Endothelial cell of umbilical vein (primary cell): ENCODE measurements around the gene VAV2. TPM values are rescaled to one million over a fixed set of nuclear protein-coding genes. Genes with fewer than 3 reads are reported as not detected.

Experiments
- BruUV-seq: library from RNA; stranded (reverse); fragments of 400-500 nt; replicated peaks from 2 replicates; lab custom pipeline; 2021; lab: Mats Ljungman, UMichigan
- CTCF ChIA-PET: fragments of 300-600, 350-600 bp; sonication (Branson Sonifier 250); formaldehyde crosslinking; loops from one replicate; lab custom pipeline; 2021; ENCODE audit warnings: antibody characterized with exemption, inconsistent platforms; lab: Charles Lee
- POLR2A ChIA-PET: fragments of 300-600, 350-600 bp; sonication (Branson Sonifier 250); formaldehyde crosslinking; loops from one replicate; lab custom pipeline; 2021; ENCODE audit warnings: antibody characterized with exemption, inconsistent platforms; lab: Charles Lee
- DNase-seq: peaks from one replicate; pipeline ENCODE4 v3.0.0-alpha.2; 2011; ENCODE audit warnings: low read depth, low spot score
- FAIRE-seq: peaks from 2 replicates; lab custom pipeline; 2011; peaks lifted over from hg19 to GRCh38; lab: Jason Lieb, UNC
- H2AFZ ChIP-seq: 2 replicates; pipeline ENCODE4 v1.6.0; 2012; ENCODE audit warnings: low read depth, low read length, control low read depth, inconsistent platforms
- H3K27ac ChIP-seq: 2 replicates; pipeline ENCODE4 v1.5.1; 2011; ENCODE audit warnings: low read depth, mild to moderate bottlenecking, control low read depth, low read length, moderate library complexity; ENCODE audit not compliant: insufficient read depth
- H3K27me3 ChIP-seq, 2 experiments: 2 replicates each; pipeline versions ENCODE4 v1.6.0 to v1.6.1; 2011; ENCODE audit warnings: low read length in 2 of 2, mixed read lengths in 1 of 2; ENCODE audit not compliant: control insufficient read depth in 2 of 2, insufficient read depth in 2 of 2
- H3K36me3 ChIP-seq, 2 experiments: 2 replicates in 1 of 2; 3 replicates in 1 of 2; pipeline ENCODE4 v1.5.1; 2011; ENCODE audit warnings: low read length in 2 of 2, mild to moderate bottlenecking in 1 of 2, moderate library complexity in 1 of 2; ENCODE audit not compliant: control insufficient read depth in 2 of 2, insufficient read depth in 2 of 2; ENCODE audit errors: extremely low read depth in 1 of 2
- H3K4me1 ChIP-seq: 3 replicates; pipeline ENCODE4 v1.5.1; 2011; ENCODE audit warnings: mild to moderate bottlenecking, low read length; ENCODE audit not compliant: control insufficient read depth, insufficient read depth; ENCODE audit errors: extremely low read depth
- H3K4me2 ChIP-seq: 2 replicates; pipeline ENCODE4 v1.6.1; 2011; ENCODE audit warnings: low read length, control low read depth, mixed read lengths; ENCODE audit not compliant: insufficient read depth
- H3K4me3 ChIP-seq, 3 experiments: fragments of 200-600 bp in 1 of 3; sonication (generic), shearing (Covaris generic) in 1 of 3; replicated peaks in 1 of 3; 2 replicates each; pipeline ENCODE4 v1.5.1; 2011 to 2016; ENCODE audit warnings: control low read depth in 3 of 3, low read length in 3 of 3, mild to moderate bottlenecking in 2 of 3, inconsistent platforms in 1 of 3, low read depth in 1 of 3, moderate library complexity in 1 of 3; ENCODE audit not compliant: insufficient read depth in 1 of 3
- H3K79me2 ChIP-seq: 2 replicates; pipeline ENCODE4 v1.6.0; 2012; ENCODE audit warnings: low read length, inconsistent platforms; ENCODE audit not compliant: control insufficient read depth, insufficient read depth
- H3K9ac ChIP-seq: replicated peaks from 2 replicates; pipeline ENCODE3; 2011; ENCODE audit warnings: low read length, control low read depth; ENCODE audit not compliant: insufficient read depth; ENCODE audit errors: extremely low read depth
- H3K9me1 ChIP-seq: replicated peaks from 3 replicates; pipeline ENCODE4 v1.6.0; 2011; ENCODE audit warnings: mild to moderate bottlenecking, low read length; ENCODE audit not compliant: control insufficient read depth, insufficient read depth; ENCODE audit errors: extremely low read depth
- H3K9me3 ChIP-seq: replicated peaks from 2 replicates; pipeline ENCODE4 v1.5.1; 2012; ENCODE audit warnings: low read length, inconsistent platforms; ENCODE audit not compliant: control insufficient read depth, insufficient read depth
- H4K20me1 ChIP-seq: replicated peaks from 2 replicates; pipeline ENCODE3; 2011; ENCODE audit warnings: mild to moderate bottlenecking, low read length; ENCODE audit not compliant: control insufficient read depth, insufficient read depth; ENCODE audit errors: extremely low read depth
- EZH2 ChIP-seq: IDR thresholded peaks from 2 replicates; pipeline ENCODE4 v1.6.1; 2012; ENCODE audit warnings: borderline replicate concordance, low read depth, mild to moderate bottlenecking, moderate library complexity, low read length, inconsistent platforms; ENCODE audit not compliant: severe bottlenecking
- FOS ChIP-seq: IDR thresholded peaks from 2 replicates; pipeline ENCODE4 v1.6.1; 2011; ENCODE audit warnings: mild to moderate bottlenecking, low read length, moderate library complexity, borderline replicate concordance; ENCODE audit not compliant: insufficient read depth
- GATA2 ChIP-seq: IDR thresholded peaks from 2 replicates; pipeline ENCODE4 v1.7.0; 2011; ENCODE audit warnings: low read depth, mild to moderate bottlenecking, moderate library complexity, mixed read lengths, low read length; ENCODE audit not compliant: insufficient read length, insufficient read depth
- JUN ChIP-seq: IDR thresholded peaks from 2 replicates; pipeline ENCODE4 v1.6.1; 2011; ENCODE audit warnings: borderline replicate concordance, low read depth; ENCODE audit not compliant: insufficient read length, insufficient read depth
- MAX ChIP-seq: IDR thresholded peaks from 2 replicates; pipeline ENCODE4 v1.6.1; 2011; ENCODE audit not compliant: insufficient read depth, insufficient read length
- MYC ChIP-seq: IDR thresholded peaks from one replicate; pipeline ENCODE4 v1.6.1; 2011; ENCODE audit warnings: mild to moderate bottlenecking, low read depth, low read length
- POLR2A ChIP-seq: IDR thresholded peaks from 2 replicates; pipeline ENCODE4 v1.6.1; 2012; ENCODE audit warnings: low read depth, mild to moderate bottlenecking, control low read depth, low read length
- POLR2AphosphoS5 ChIP-seq: IDR thresholded peaks from 2 replicates; pipeline ENCODE4 v1.6.1; 2012; ENCODE audit warnings: low read depth, mild to moderate bottlenecking, control low read depth, low read length, moderate library complexity; ENCODE audit not compliant: insufficient read depth
- dilution Hi-C: fragments of 300-500 bp; cut with MboI; formaldehyde crosslinking; loops from one replicate; pipeline ENCODE4 v1.15.0; 2019; ENCODE audit warnings: low sequenced_read_pairs; ENCODE audit not compliant: extremely low pct_ligation_motif_present
- intact Hi-C: fragments of 100-400 bp; cut with micrococcal nuclease; formaldehyde crosslinking; loops from one replicate; pipeline ENCODE4 v1.10.0; 2022
- polyA plus RNA-seq, 4 experiments: library from polyadenylated mRNA; depleted of rRNA in 3 of 4; stranded (reverse) in 3 of 4; unstranded in 1 of 4; fragments of >200 nt; gene quantifications; 2 replicates each; pipeline versions ENCODE4 v1.2.1 to v1.2.3, GENCODE V29; 2011 to 2012; ENCODE audit warnings: missing spikeins in 1 of 4
- total RNA-seq: library from RNA; stranded (reverse); gene quantifications from 2 replicates; pipeline ENCODE4 v1.2.3, GENCODE V29; 2021
- TF ChIP-seq, protein P1 (sequence below), 2 donors: IDR thresholded peaks; 1 replicate in 1 of 2; 2 replicates in 1 of 2; pipeline ENCODE4 v1.5.1; 2011; ENCODE audit warnings: low read length in 2 of 2, mild to moderate bottlenecking in 2 of 2, moderate library complexity in 2 of 2, control low read depth in 1 of 2, inconsistent platforms in 1 of 2, low read depth in 1 of 2; ENCODE audit not compliant: insufficient read depth in 1 of 2; ENCODE audit errors: extremely low read depth in 1 of 2

VAV2 gene
- total and polyA plus RNA-seq, 2 donors (not counting 3 experiments of a cell fraction or from before 2014, with no cell fraction given): 10.6 to 30.6 TPM

DNA sequence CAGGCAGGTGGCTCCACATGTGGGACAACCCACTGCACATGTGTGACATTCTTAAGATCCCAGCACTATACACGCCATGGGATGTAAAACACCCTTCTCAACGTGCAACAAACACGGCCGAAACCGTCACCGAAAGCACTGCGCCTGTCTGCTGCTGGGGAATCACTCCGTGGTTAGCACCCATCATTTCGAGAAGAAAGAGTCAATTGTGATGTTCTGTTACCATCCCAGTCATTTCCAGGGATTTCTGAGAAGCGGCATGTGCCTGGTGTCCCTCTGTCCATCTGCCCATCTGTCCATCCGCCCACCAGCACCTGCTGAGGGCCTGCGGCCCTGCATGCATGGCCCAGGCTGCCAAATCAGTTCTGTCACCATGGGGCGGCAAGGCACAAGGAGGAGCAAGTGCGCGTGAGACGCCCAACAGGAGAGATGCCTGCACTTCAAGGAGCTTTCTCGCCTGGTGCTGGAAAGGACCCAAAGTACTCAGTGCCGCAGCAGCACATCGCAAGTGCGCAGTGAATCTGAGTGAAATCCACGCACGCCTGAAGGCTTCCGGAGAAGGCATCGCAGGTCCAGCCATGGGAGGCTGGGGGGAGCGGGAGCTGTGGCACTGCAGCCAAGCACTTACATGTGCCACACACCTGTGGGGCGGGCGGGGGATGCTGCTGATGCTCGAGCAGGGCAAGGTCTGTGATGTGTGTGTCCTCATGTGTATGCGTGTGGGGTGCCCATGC, 38.0 kb downstream of the VAV2 start:
- H3K9ac ChIP-seq: no peak overlapping the region
- H3K36me3 ChIP-seq: no peaks in the 10 kb centered on the region
- peaks cover 25% of the 10 kb centered on the region for H3K4me1 ChIP-seq
- CTCF ChIA-PET: interaction anchor here (1.9 to 3.0 kb wide), 2 partner anchors 8 to 19 kb away, joined by 8 to 20 read pairs; no protein-coding TSS in a partner anchor
- no peak overlapping the region for H3K27ac ChIP-seq
- H3K9me1 ChIP-seq: no peaks in the 10 kb centered on the region
- H3K4me3 ChIP-seq: no peak overlapping the region
- DNase-seq (no peak), FAIRE-seq (no peak)
- H3K4me2 ChIP-seq: no peak overlapping the region
- H2AFZ ChIP-seq: no peak overlapping the region
- H3K9me3 ChIP-seq: no peaks in the 10 kb centered on the region
- TF ChIP-seq GATA2 (no peak), POLR2AphosphoS5 (no peak), POLR2A (no peak), MYC (no peak), FOS (no peak), JUN (no peak), MAX (no peak), EZH2 (no peak)
- TF ChIP-seq, protein P1, sequence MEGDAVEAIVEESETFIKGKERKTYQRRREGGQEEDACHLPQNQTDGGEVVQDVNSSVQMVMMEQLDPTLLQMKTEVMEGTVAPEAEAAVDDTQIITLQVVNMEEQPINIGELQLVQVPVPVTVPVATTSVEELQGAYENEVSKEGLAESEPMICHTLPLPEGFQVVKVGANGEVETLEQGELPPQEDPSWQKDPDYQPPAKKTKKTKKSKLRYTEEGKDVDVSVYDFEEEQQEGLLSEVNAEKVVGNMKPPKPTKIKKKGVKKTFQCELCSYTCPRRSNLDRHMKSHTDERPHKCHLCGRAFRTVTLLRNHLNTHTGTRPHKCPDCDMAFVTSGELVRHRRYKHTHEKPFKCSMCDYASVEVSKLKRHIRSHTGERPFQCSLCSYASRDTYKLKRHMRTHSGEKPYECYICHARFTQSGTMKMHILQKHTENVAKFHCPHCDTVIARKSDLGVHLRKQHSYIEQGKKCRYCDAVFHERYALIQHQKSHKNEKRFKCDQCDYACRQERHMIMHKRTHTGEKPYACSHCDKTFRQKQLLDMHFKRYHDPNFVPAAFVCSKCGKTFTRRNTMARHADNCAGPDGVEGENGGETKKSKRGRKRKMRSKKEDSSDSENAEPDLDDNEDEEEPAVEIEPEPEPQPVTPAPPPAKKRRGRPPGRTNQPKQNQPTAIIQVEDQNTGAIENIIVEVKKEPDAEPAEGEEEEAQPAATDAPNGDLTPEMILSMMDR (IDR thresholded peaks at IDR 0.05; ENCODE audit: extremely low read depth in 1 of 2, insufficient read depth in 1 of 2, low read depth in 1 of 2, low read length in 2 of 2): no peak
- BruUV-seq: no TSS peak
- dilution Hi-C loops: no loop called here
- peaks cover 33% of the 10 kb centered on the region for H3K79me2 ChIP-seq
- intact Hi-C loops: loop anchor here (2.0 kb wide), 1 partner anchor 165 kb away; no protein-coding TSS in a partner anchor
- H3K27me3 ChIP-seq: no peaks in the 10 kb centered on the region
- H4K20me1 ChIP-seq: no peaks in the 10 kb centered on the region
- POLR2A ChIA-PET: no interaction called here
